HepG2 (cell line): ENCODE measurements around the gene SLX9. TPM values are rescaled to one million over a fixed set of nuclear protein-coding genes. Genes with fewer than 3 reads are reported as not detected.

ENCODE experiments used
- ATAC-seq: fragments of 200-7000 bp; cut with Tn5 transposase; 3 replicates; pipeline ENCODE4 v1.9.1; 2020; ENCODE audit warnings: mild to moderate bottlenecking, moderate library complexity
- BruUV-seq: library from RNA; stranded (reverse); fragments of 400-500 nt; replicated peaks from 2 replicates; lab custom pipeline; 2021; lab: Mats Ljungman, UMichigan
- CTCF ChIA-PET: fragments of 300-600 bp; formaldehyde crosslinking; extraction: SDS; loops from one replicate; lab custom pipeline; 2021; ENCODE audit warnings: low total read pairs, inconsistent platforms, low intra/inter-chr PET ratio; lab: Yijun Ruan, JAX
- POLR2A ChIA-PET: fragments of 350-600 bp; sonication (Branson Sonifier 250); formaldehyde crosslinking; loops from one replicate; lab custom pipeline; 2020; ENCODE audit warnings: antibody characterized with exemption, inconsistent platforms; lab: Yijun Ruan, JAX
- DNase-seq: peaks from one replicate; pipeline ENCODE4 v3.0.0-alpha.2; 2015; ENCODE audit warnings: low spot score
- FAIRE-seq: peaks from 3 replicates; lab custom pipeline; 2011; peaks lifted over from hg19 to GRCh38; lab: Jason Lieb, UNC
- H2AFZ ChIP-seq: one replicate; pipeline ENCODE4 v1.6.1; 2011; ENCODE audit warnings: low read length, inconsistent platforms
- H3K27ac ChIP-seq: fragments of 300-600 bp; 3 replicates; pipeline ENCODE4 v1.8.0; 2011; ENCODE audit warnings: mixed run types, mild to moderate bottlenecking, mixed read lengths, low read length, inconsistent platforms; ENCODE audit not compliant: insufficient read depth; ENCODE audit errors: extremely low read length
- H3K27me3 ChIP-seq, 2 experiments: fragments of 200-600 bp in 1 of 2; 2 replicates in 1 of 2; 3 replicates in 1 of 2; pipeline versions ENCODE4 v1.6.0 to v1.8.0; 2011; ENCODE audit warnings: low read length in 2 of 2, mild to moderate bottlenecking in 2 of 2, moderate library complexity in 2 of 2, inconsistent platforms in 1 of 2; ENCODE audit not compliant: insufficient read depth in 2 of 2, control insufficient read depth in 1 of 2
- H3K36me3 ChIP-seq, 2 experiments: fragments of 200-600 bp in 1 of 2; replicated peaks in 1 of 2; 2 replicates in 1 of 2; 3 replicates in 1 of 2; pipeline versions ENCODE4 v1.5.1 to v1.8.0; 2011; ENCODE audit warnings: low read length in 2 of 2, inconsistent platforms in 1 of 2; ENCODE audit not compliant: insufficient read depth in 2 of 2, control insufficient read depth in 1 of 2
- H3K4me1 ChIP-seq: 2 replicates; pipeline ENCODE4 v1.5.1; 2012; ENCODE audit warnings: low read length, inconsistent platforms; ENCODE audit not compliant: insufficient read depth
- H3K4me2 ChIP-seq: 2 replicates; pipeline ENCODE4 v1.6.0; 2011; ENCODE audit warnings: low read depth, low read length, inconsistent platforms
- H3K4me3 ChIP-seq, 3 experiments: fragments of 200-600 bp in 1 of 3; sonication (generic), shearing (Covaris generic) in 1 of 3; replicated peaks in 1 of 3; 2 replicates each; pipeline ENCODE4 v1.5.1; 2011 to 2016; ENCODE audit warnings: low read length in 3 of 3, inconsistent platforms in 2 of 3, low read depth in 2 of 3, mild to moderate bottlenecking in 2 of 3, control low read depth in 1 of 3, mixed read lengths in 1 of 3; ENCODE audit not compliant: insufficient read depth in 1 of 3
- H3K79me2 ChIP-seq: one replicate; pipeline ENCODE4 v1.6.1; 2011; ENCODE audit warnings: low read length, inconsistent platforms; ENCODE audit not compliant: insufficient read depth
- H3K9ac ChIP-seq: 2 replicates; pipeline ENCODE4 v1.6.0; 2011; ENCODE audit warnings: mild to moderate bottlenecking, low read depth, low read length, inconsistent platforms; ENCODE audit not compliant: insufficient read depth
- H3K9me3 ChIP-seq: 2 replicates; pipeline ENCODE4 v1.5.1; 2012; ENCODE audit warnings: mild to moderate bottlenecking, low read length
- H4K20me1 ChIP-seq: 2 replicates; pipeline ENCODE4 v1.6.0; 2011; ENCODE audit warnings: inconsistent platforms, mild to moderate bottlenecking, low read length, moderate library complexity; ENCODE audit not compliant: insufficient read depth
- ATF5 ChIP-seq: sonication (generic); formaldehyde crosslinking; IDR thresholded peaks from 2 replicates; pipeline ENCODE4 v1.4.0; 2020; ENCODE audit warnings: mild to moderate bottlenecking, low read depth, missing genetic modification reagents
- IRF2 ChIP-seq: IDR thresholded peaks from 2 replicates; pipeline ENCODE4 v1.6.1; 2018; ENCODE audit warnings: missing genetic modification reagents, missing compliant biosample characterization
- JARID2 ChIP-seq: sonication (generic); formaldehyde crosslinking; IDR thresholded peaks from 2 replicates; pipeline ENCODE4 v1.8.1; 2023; ENCODE audit warnings: missing genetic modification reagents, inconsistent platforms; ENCODE audit not compliant: insufficient replicate concordance
- RELA ChIP-seq: sonication (generic); formaldehyde crosslinking; IDR thresholded peaks from 2 replicates; pipeline ENCODE4 v1.4.0; 2020; ENCODE audit warnings: missing genetic modification reagents
- U2AF2 ChIP-seq: fragments of 200-400 bp; formaldehyde crosslinking; IDR thresholded peaks from 2 replicates; pipeline ENCODE4 v1.6.1; 2017; ENCODE audit warnings: low read depth, mild to moderate bottlenecking, low read length
- ZBTB26 ChIP-seq: IDR thresholded peaks from 2 replicates; pipeline ENCODE4 v1.6.1; 2016; ENCODE audit warnings: missing compliant biosample characterization, missing genetic modification reagents, borderline replicate concordance
- ZEB1 ChIP-seq: IDR thresholded peaks from 2 replicates; pipeline ENCODE4 v1.6.1; 2012; ENCODE audit warnings: mild to moderate bottlenecking, low read depth, inconsistent platforms; ENCODE audit not compliant: insufficient replicate concordance
- ZFP62 ChIP-seq: sonication (generic); formaldehyde crosslinking; IDR thresholded peaks from 2 replicates; pipeline ENCODE4 v1.4.0; 2020; ENCODE audit warnings: missing genetic modification reagents
- ZNF280B ChIP-seq: sonication (generic); formaldehyde crosslinking; IDR thresholded peaks from 2 replicates; pipeline ENCODE4 v1.5.0; 2020; ENCODE audit warnings: missing genetic modification reagents, mild to moderate bottlenecking, borderline replicate concordance
- ZNF317 ChIP-seq: sonication (generic); formaldehyde crosslinking; IDR thresholded peaks from 2 replicates; pipeline ENCODE4 v1.5.0; 2020; ENCODE audit warnings: mild to moderate bottlenecking, missing genetic modification reagents
- ZNF780A ChIP-seq: sonication (generic); formaldehyde crosslinking; IDR thresholded peaks from 2 replicates; pipeline ENCODE4 v1.8.0; 2022; ENCODE audit warnings: mild to moderate bottlenecking, missing genetic modification reagents, moderate library complexity
- WGBS: methylation state at CpG from one replicate; pipeline ENCODE4 v1.1.6; 2017; ENCODE audit warnings: low lambda C conversion rate; 5-methylcytosine and 5-hydroxymethylcytosine counted together
- in situ Hi-C: cut with HindIII; loops from 2 replicates; pipeline ENCODE4 v1.10.0; 2017; ENCODE audit warnings: low pct_unique_long_range_greater_than_20kb; ENCODE audit not compliant: extremely low pct_ligation_motif_present
- intact Hi-C: fragments of 100-400 bp; cut with micrococcal nuclease; formaldehyde crosslinking; loops from one replicate; pipeline ENCODE4 v1.10.0; 2022; ENCODE audit not compliant: unreplicated experiment
- polyA plus RNA-seq, 8 experiments: library from polyadenylated mRNA; depleted of rRNA in 3 of 8; stranded (reverse) in 7 of 8; unstranded in 1 of 8; fragments of >200 nt; fragmentation: Illumina TruSeq in 4 of 8; extraction: Trizol in 4 of 8; gene quantifications; 2 replicates each; pipeline versions ENCODE4 v1.2.1 to v1.2.3, GENCODE V29; 2011 to 2016; ENCODE audit warnings: low read depth in 4 of 8, missing spikeins in 1 of 8, mixed read lengths in 1 of 8; ENCODE audit not compliant: insufficient read depth in 1 of 8
- total RNA-seq, 5 experiments: library from RNA; depleted of rRNA; stranded (reverse); fragments of >200 nt; fragmentation: Illumina TruSeq; extraction: Trizol; gene quantifications; 2 replicates each; pipeline ENCODE4 v1.2.3, GENCODE V29; 2016; ENCODE audit warnings: low read depth in 1 of 5

The SLX9 gene
- total and polyA plus RNA-seq, 2 of the 13 experiments (the other 11 are each of a cell fraction or from before 2014, with no cell fraction given), result 21.0 to 47.1 TPM

DNA sequence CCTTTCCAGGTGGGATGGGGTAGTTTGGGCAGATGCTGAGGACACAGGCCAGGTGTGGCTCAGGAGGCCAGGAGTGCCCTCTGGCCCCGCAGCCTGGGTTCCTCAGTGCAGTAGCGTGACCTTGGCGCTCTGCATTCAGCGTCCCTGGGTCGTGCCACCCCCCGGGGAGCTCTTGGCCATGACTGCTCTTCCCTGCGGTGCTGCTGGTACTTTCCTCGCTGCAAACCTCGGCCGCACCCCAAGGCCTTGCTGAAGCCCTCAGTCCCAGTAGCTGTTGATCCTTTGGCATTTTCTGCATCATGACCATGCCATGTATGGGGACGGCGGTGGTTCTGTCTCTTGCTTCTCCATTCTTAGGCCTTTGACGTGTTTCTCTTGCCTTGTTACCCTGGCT, 13.8 kb downstream of the SLX9 start:
- no peak for TF ChIP-seq U2AF2
- TF ChIP-seq JARID2 (CRISPR knock-in tag), result no peak
- TF ChIP-seq, all 625 proteins: peak for 0
- no peak for ATAC-seq
- ChIA-PET CTCF (no interaction called here), POLR2A (no interaction called here)
- intact Hi-C loops, result no loop called here
- Histone ChIP-seq H3K4me1 (peaks cover 8% of the 10 kb centered on the region; the same call in 1 of the 2 replicates), H3K27ac (no peak overlapping the region), H3K9me3 (no peaks in the 10 kb centered on the region), H3K79me2 (peaks cover 58% of the 10 kb centered on the region), H3K4me2 (no peak overlapping the region), H3K9ac (no peak overlapping the region), H2AFZ (no peak overlapping the region), H3K27me3 (no peaks in the 10 kb centered on the region), H4K20me1 (peaks cover 27% of the 10 kb centered on the region; the same call in 1 of the 2 replicates), H3K4me3 (no peak overlapping the region), H3K36me3 (peaks cover 33 to 71% of the 10 kb centered on the region in 2 experiments)
- WGBS, result 98% methylated on average over 9 of the region's 13 CpGs
- FAIRE-seq, result no peak
- in situ Hi-C loops, result no loop called here
- BruUV-seq, result no TSS peak
- DNase-seq, result no peak

- in situ Hi-C loops (no loop called here), intact Hi-C loops (no loop called here)
- WGBS, result 97% methylated on average over 11 of the region's 22 CpGs
- FAIRE-seq (no peak), DNase-seq (no peak), ATAC-seq (no peak)
- no peak overlapping the region for H3K9ac ChIP-seq
- no peaks in the 10 kb centered on the region for H3K27me3 ChIP-seq
- ChIA-PET POLR2A (no interaction called here), CTCF (no interaction called here)
- peaks cover 27% of the 10 kb centered on the region; the same call in 1 of the 2 replicates for H4K20me1 ChIP-seq
- H3K79me2 ChIP-seq, result peaks cover 58% of the 10 kb centered on the region
- H3K9me3 ChIP-seq, result no peaks in the 10 kb centered on the region
- H3K4me2 ChIP-seq, result no peak overlapping the region
- no TSS peak for BruUV-seq
- H2AFZ ChIP-seq, result no peak overlapping the region
- no peak overlapping the region for H3K4me3 ChIP-seq
- H3K27ac ChIP-seq, result no peak overlapping the region
- peaks cover 8% of the 10 kb centered on the region; the same call in 1 of the 2 replicates for H3K4me1 ChIP-seq
- TF ChIP-seq ZBTB26 (no peak), ZNF280B (no peak), ZEB1 (no peak), RELA (CRISPR knock-in tag) (no peak), ZNF780A (CRISPR knock-in tag) (no peak), ZFP62 (CRISPR knock-in tag) (no peak), IRF2 (CRISPR knock-in tag) (no peak), ATF5 (CRISPR knock-in tag) (no peak), ZNF317 (no peak)
- H3K36me3 ChIP-seq, result peaks cover 35 to 75% of the 10 kb centered on the region in 2 experiments
Observed at GRCh38 chr21:44954281-44954771, 14.5 kb downstream of the SLX9 start.
